MM.1S (cell line): ENCODE results near the gene CARD9.
A peak's percentile ranks its signal among the peaks of the same experiment; 100 is the strongest.

Source experiments
- CTCF ChIP-seq: fragments of 300-600 bp; sonication (generic); IDR thresholded peaks from 2 replicates; pipeline ENCODE4 v1.5.1; 2016; ENCODE audit warnings: antibody characterized with exemption, low read length, mixed read lengths
- EZH2 ChIP-seq: fragments of 300-600 bp; sonication (generic); optimal IDR thresholded peaks from 2 replicates; pipeline ENCODE3; 2017; ENCODE audit warnings: low read depth, mild to moderate bottlenecking, antibody characterized with exemption, low read length, mixed read lengths

DNA sequence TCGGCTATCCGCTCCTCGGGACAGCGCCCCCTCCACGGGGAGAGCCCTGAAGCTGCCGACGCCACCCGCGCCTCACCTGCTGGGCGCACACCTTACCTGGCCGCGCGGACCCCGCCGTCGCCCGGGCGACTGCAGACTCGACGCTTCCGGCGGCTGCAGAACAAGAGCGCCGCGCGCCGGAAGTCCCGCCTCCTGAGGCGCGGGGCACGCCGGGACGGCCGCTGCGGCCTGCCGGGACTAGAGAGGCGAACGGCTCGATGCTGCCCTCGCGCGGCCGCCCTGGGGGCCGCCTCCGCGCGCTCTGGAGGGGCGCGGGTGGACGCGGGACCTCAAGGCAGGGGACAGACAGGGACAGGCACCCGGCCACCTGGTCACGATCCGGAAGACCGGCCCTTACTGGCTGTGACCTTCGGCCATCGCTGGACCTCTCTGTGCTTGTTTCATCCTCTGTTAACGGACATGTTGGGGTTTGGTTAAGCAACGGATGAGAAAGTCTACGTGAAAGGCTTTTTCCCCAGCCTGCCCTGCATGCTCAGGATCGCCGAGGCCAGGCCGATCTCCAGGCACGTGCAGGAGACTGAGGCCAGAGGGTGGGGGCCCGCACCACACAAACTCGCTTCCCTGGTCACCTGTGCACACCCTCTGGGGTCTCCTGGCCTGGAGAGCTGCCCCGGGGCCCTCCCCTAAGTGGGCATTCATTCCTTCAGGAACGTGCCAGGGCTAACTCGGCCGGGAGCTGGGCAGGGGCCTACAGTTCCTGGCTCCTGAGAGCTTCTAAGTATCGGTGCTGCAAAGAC is 26.8 kb upstream of the CARD9 start, which contains the start of gene SNAPC4:
- TF ChIP-seq CTCF (peak; percentile 82), EZH2 (no peak)
